GM03348 (cell line): ENCODE data around the gene PDE11A.
A peak's percentile ranks its signal among the peaks of the same experiment; 100 is the strongest.
"Not testable (repeated sequence)": the region's sequence is repeated elsewhere in the genome, so short reads cannot be mapped to it uniquely, and the experiment has no call there.

Source experiments
- DNase-seq: peaks from one replicate; pipeline ENCODE4 v3.0.0; 2012; ENCODE audit warnings: low spot score

The PDE11A gene

GRCh38 chr2:178008636-178009289, 63.8 kb downstream of the PDE11A start:
- DNase-seq: peak; percentile 13

DNA sequence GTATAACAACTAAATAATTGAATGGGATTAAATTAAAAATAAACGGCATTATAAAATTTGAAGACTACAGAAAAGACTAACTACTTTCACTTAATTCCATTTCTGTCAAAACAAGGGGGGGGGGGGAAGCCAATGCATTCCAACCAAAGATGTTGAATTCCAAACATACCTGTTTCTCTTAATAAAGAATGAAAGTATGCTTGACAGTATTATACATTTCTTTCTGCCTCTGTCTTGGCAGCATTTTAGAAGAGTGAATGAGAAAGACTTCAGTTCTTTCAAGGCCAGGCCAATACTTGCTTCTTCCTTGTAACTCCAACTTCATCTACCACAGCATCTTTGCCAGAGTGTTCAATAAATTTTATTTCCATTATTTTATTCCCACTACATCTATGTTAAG, 65.9 kb downstream of the PDE11A start:
- DNase-seq: peak; percentile 28

DNA sequence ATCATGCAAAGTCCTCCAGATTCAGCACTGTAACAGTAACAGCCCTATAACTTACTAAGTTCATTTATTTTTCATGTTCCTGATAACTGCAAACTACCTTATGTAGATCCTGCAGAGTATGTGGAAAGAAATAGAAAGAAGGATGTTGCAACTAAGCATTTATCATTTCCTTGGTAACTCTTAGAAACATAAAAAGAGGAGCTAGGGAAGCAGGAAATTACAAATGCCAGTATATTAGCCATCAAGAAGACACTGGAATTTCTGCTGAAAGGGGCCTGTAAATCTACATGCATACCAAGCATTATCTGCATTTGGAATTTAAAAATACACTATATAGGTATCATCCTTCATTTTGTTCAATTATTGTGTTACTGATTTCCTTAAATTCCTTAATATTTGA, 66.8 kb downstream of the PDE11A start:
- peak; percentile 38 for DNase-seq

- no peak for DNase-seq
These were observed 70.5 kb downstream of the PDE11A start for GRCh38 chr2:178002038-178002437.

- no peak for DNase-seq
These were observed 73.6 kb downstream of the PDE11A start for GRCh38 chr2:177998996-177999395.

DNA sequence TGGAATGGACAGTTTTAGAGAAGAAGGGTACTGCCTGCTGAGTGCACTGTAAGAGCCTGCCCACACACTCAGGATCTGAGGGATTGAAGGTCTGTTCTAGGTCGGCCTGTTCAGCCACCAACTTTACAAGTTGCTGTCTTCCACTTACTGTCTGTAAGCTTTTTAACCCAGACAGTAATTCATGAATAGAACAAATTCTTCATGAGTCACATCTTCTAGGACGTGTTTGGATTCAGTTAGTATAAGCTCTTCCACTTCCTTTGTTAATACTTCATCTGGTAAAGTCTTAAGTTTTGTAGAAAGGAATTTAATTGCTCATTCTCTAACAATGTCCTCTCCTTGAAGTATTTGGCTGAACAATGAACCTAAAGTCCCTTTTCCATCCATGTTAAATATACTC, 74.6 kb downstream of the PDE11A start:
- peak; percentile 49 for DNase-seq

DNA sequence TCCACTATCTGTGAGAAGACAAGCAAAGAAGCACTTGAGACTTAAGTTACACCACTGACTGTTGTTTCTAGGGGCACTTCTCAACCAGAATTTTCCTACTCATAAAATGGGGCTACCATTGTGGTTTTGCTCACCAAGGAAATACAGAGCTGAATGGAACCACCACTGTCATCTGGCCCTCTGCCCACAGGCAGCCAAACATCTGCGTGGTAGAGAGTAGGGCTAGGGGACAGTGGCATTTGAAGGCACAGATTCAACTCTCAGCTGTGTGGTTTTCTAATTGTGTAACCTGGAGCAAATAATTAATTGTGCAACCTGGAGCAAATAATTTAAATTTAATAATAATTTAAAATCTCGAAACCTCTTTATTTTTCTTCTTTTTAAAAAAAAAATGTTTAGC, 79.6 kb downstream of the PDE11A start:
- DNase-seq: no peak

DNA sequence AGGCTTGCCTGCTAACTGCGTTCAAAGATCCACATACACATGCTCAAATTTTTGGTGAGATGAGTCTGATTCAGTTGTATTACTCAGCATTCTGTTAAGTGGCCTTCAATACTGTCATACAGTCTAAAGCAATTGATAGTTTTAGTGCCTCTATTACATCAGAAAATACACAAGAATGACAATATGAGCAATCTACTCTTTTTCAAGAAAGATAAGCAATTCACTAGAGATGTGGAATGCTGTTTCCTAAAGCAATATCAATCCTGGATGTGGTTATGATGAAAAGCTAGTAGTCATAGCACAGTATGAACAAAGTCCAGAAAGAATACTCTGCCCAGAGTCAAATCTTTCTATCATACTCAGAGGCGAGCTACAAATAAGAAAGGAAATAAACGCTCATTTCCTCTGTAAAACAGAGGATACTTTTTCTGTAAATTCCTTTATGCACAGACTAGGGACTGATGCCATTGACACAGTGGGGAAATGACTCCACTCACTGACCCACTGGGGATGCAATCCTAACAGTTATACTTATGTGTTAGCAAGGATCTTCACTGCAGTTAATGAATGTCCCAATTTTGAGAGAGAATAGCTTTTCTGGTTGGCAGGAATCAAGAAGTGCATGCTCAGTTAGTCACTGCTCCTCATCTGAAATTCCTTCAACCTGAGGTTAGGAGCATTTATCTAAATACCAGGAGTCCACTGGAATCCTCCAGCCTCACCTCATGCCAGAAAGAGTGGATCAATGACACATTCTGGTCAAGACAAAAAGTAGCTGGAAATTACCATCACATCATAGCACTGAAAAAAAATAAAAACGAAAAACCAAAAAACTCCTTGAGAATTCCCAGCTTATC, 83.3 kb downstream of the PDE11A start:
- peak; percentile 69 for DNase-seq

- no peak for DNase-seq
These were observed 87.8 kb downstream of the PDE11A start for GRCh38 chr2:177984749-177985148.

GRCh38 chr2:177983183-177983788, 89.3 kb downstream of the PDE11A start:
- DNase-seq: peak; percentile 73

DNA sequence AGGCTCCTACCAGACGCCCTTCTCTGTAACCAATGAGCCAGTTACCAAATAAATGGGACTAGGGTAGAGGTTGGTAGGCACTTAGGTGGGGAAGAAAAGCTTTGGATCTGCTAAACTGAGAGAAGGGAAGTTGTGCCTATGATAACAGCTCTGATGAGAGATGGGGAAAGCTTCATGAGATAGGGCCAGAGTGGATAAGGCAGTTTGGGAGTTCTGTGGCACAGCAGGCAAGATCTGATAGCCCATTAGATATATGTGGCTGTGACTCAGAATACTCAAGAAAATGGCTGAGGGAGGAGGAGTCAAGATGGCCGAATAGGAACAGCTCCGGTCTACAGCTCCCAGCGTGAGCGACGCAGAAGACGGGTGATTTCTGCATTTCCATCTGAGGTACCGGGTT, 99.8 kb downstream of the PDE11A start:
- no peak for DNase-seq

DNA sequence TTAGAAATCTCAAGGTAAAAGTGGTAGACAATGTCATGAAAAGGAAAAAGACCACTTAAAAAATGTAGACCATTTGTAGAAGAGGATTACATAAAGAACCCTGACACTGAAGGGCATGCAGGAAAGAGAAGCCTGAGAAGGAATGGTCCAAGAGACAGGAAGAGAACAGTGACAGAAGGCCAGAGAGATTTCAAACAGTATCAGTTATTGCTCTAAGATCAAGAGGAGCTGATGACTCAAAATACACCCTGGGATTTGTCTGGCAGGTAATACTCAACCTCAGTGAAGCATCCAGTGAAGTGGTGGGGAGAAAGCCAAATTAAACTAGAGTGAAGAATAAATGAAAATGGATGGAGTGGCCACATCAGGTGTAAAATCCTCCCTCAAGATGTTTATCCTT, 100.5 kb downstream of the PDE11A start:
- no peak for DNase-seq

- DNase-seq: no peak
These were observed 101.7 kb downstream of the PDE11A start for GRCh38 chr2:177970670-177971454.

- DNase-seq: no peak
These were observed 107.7 kb downstream of the PDE11A start for GRCh38 chr2:177964892-177965291.

DNA sequence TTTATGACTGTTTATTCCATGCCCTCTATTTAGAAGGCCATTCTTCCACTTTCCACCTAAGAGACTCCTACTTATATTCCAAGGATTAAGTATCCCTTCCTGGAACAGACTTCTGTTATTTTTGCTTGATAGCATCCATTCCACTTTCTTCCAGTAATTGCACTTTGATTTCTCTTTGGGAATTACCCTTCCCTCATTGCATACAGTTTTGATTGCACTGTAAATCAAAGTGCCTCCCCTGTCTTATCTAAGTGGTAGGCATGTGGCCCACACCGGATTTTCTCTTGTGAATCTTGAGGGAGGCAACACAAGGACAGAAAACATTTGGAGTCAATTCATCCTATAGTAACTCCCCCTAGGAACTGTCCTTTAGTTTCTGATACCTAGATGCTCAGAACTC, 120.4 kb downstream of the PDE11A start:
- DNase-seq: no peak

DNA sequence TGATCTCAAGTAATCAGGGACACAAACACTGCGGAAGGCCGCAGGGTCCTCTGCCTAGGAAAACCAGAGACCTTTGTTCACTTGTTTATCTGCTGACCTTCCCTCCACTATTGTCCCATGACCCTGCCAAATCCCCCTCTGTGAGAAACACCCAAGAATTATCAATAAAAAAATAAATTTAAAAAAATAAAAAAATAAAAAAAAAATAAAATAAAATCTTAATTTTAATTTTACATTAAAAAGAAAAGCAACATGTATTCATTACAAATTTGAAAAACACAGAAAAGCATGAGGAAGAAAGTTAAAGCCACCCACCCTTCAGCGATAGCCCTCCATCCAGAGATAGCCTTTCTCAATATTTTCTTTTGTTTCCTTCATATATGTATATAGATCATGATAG, 125.0 kb downstream of the PDE11A start:
- not testable (repeated sequence) for DNase-seq

GRCh38 chr2:177944530-177944929, 128.0 kb downstream of the PDE11A start:
- DNase-seq: not testable (repeated sequence)

DNA sequence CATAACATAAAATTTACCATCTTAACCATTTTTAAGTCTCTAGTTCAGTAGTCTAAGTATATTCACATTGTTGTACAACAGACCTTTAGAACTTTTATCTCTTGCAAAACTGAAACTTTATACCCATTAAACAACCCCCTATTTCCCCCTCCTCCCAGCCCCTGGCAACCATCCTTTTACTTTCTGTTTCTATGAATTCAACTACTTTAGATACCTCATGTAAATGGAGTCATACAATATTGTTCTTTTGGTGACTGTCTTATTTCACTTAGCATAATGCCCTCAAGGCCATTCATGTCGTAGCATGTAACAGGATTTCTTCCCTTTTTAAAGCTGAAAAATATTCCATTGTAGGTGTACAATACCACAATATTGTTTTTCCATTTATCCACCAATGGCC, 129.8 kb downstream of the PDE11A start:
- no peak for DNase-seq

DNA sequence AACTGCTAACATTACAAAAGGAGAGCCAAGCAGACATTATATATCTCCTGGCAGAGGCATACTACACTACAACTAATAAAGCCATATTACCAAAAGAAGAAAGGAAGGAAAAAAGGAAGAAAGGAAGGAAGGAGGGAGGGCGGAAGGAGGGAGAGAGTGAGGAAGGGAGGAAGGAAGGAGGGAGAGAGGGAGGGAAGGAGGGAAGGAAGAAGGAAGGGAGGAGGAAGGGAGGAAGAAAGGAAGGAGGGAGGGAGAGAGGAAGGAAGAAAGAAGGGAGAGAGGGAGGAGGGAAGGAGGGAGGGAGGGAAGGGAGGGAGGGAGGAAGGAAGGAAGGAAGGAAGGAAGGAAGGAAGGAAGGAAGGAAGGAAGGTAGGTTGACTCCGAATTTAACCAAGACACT, 133.4 kb downstream of the PDE11A start:
- DNase-seq: no peak

DNA sequence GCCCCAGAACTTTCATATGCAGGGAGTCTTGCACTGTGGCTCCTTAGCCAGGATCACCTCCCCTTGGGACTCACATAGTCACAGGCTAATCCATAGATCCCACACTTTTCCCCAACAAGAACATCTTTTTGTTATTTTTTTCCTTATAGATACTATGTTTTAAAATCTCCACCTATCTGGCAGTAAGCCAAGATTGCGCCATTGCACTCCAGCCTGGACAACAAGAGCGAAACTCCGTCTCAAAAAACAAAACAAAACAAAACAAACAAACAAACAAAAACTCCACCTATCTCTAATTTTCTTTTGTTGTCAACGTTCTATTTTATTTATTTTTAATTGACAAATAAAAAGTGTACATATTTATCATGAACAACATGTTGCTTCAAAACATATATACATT, 141.7 kb downstream of the PDE11A start:
- DNase-seq: no peak

- no peak for DNase-seq
These were observed 142.7 kb downstream of the PDE11A start for GRCh38 chr2:177929662-177930522.
